Testis (tissue), 2 donors: Measurements from ENCODE around the gene NELFA.

Experiments used
- CTCF ChIP-seq, 3 experiments: fragments of 450-650 bp in 2 of 3; fragments of 200-600 bp in 1 of 3; sonication (generic) in 1 of 3; IDR thresholded peaks; one replicate each; pipeline ENCODE4 v1.5.1; 2016 to 2019; ENCODE audit warnings: antibody characterized with exemption in 3 of 3, mild to moderate bottlenecking in 2 of 3, moderate library complexity in 1 of 3
- POLR2A ChIP-seq: fragments of 450-650 bp; IDR thresholded peaks from one replicate; pipeline ENCODE4 v1.6.1; 2017; ENCODE audit warnings: antibody characterized with exemption, mild to moderate bottlenecking, moderate library complexity

GRCh38 chr4:1985294-1985693 lies 23.5 kb downstream of the NELFA start:
- TF ChIP-seq CTCF (IDR thresholded peaks at IDR 0.05) (no peak), POLR2A (no peak)
